K562 (cell line): ENCODE results near the gene RPL28. TPM values are rescaled to one million over a fixed set of nuclear protein-coding genes. Genes with fewer than 3 reads are reported as not detected.
A peak's percentile ranks its signal among the peaks of the same experiment; 100 is the strongest.

ENCODE experiments used
- ATAC-seq: fragments of 200-7000 bp; cut with Tn5 transposase; 3 replicates; pipeline ENCODE4 v1.9.1; 2020; ENCODE audit warnings: moderate library complexity
- BruUV-seq: library from RNA; stranded (reverse); fragments of 400-500 nt; replicated peaks from 2 replicates; lab custom pipeline; 2021; lab: Mats Ljungman, UMichigan
- CTCF ChIA-PET: fragments of 300-600 bp; formaldehyde crosslinking; extraction: SDS; loops from one replicate; lab custom pipeline; 2021; ENCODE audit warnings: low intra/inter-chr PET ratio; lab: Yijun Ruan, JAX
- POLR2A ChIA-PET: fragments of 300-600, 350-650 bp; sonication (Branson Sonifier 250); formaldehyde crosslinking; extraction: SDS; loops from one replicate; lab custom pipeline; 2021; ENCODE audit warnings: antibody characterized with exemption, inconsistent platforms; lab: Yijun Ruan, JAX
- DNase-seq, 4 experiments: peaks; one replicate each; pipeline versions ENCODE4 v3.0.0 to v3.0.0-alpha.2; 2011 to 2018; ENCODE audit warnings: low spot score in 3 of 4, mixed read lengths in 3 of 4; ENCODE audit errors: extremely low read depth in 1 of 4
- FAIRE-seq: peaks from 2 replicates; lab custom pipeline; 2011; peaks lifted over from hg19 to GRCh38; lab: Jason Lieb, UNC
- H2AFZ ChIP-seq: 2 replicates; pipeline ENCODE4 v1.6.0; 2011; ENCODE audit warnings: low read depth, low read length, control low read depth, inconsistent platforms
- H3K27ac ChIP-seq: fragments of 200-600 bp; 3 replicates; pipeline ENCODE4 v1.8.0; 2011; ENCODE audit warnings: low read depth, mild to moderate bottlenecking, control low read depth, inconsistent platforms, low read length, moderate library complexity, mixed read lengths; ENCODE audit errors: extremely low read depth
- H3K27me3 ChIP-seq, 2 experiments: fragments of 300-600 bp in 1 of 2; 2 replicates in 1 of 2; 3 replicates in 1 of 2; pipeline versions ENCODE4 v1.6.0 to v1.8.0; 2011; ENCODE audit warnings: inconsistent platforms in 2 of 2, low read length in 2 of 2, mild to moderate bottlenecking in 1 of 2, mixed read lengths in 1 of 2, moderate library complexity in 1 of 2; ENCODE audit not compliant: control insufficient read depth in 2 of 2, insufficient read depth in 2 of 2
- H3K36me3 ChIP-seq: fragments of 300-600 bp; 3 replicates; pipeline ENCODE4 v1.8.0; 2011; ENCODE audit warnings: mild to moderate bottlenecking, low read length, inconsistent platforms; ENCODE audit not compliant: control insufficient read depth, insufficient read depth
- H3K4me1 ChIP-seq, 2 experiments: fragments of 200-600 bp in 1 of 2; replicated peaks in 1 of 2; 2 replicates in 1 of 2; 3 replicates in 1 of 2; pipeline versions ENCODE4 v1.5.1 to v1.8.0; 2011; ENCODE audit warnings: inconsistent platforms in 2 of 2, low read length in 2 of 2, mild to moderate bottlenecking in 1 of 2, mixed read lengths in 1 of 2, moderate library complexity in 1 of 2; ENCODE audit not compliant: control insufficient read depth in 2 of 2, insufficient read depth in 2 of 2
- H3K4me2 ChIP-seq: 2 replicates; pipeline ENCODE4 v1.6.1; 2011; ENCODE audit warnings: low read length, control low read depth, inconsistent platforms, mixed read lengths; ENCODE audit not compliant: insufficient read depth
- H3K4me3 ChIP-seq: fragments of 200-600 bp; sonication (generic), shearing (Covaris generic); 2 replicates; pipeline ENCODE4 v1.5.1; 2016; ENCODE audit warnings: control low read depth, inconsistent platforms
- H3K79me2 ChIP-seq: fragments of 200-600 bp; 3 replicates; pipeline ENCODE4 v1.8.0; 2011; ENCODE audit warnings: low read length, inconsistent platforms; ENCODE audit not compliant: control insufficient read depth, insufficient read depth
- H3K9ac ChIP-seq, 2 experiments: 2 replicates each; pipeline versions ENCODE4 v1.6.0 to v1.6.1; 2011; ENCODE audit warnings: low read depth in 2 of 2, low read length in 2 of 2, control low read depth in 1 of 2, inconsistent platforms in 1 of 2, mild to moderate bottlenecking in 1 of 2, mixed read lengths in 1 of 2; ENCODE audit not compliant: insufficient read depth in 1 of 2
- H3K9me1 ChIP-seq: one replicate; pipeline ENCODE4 v1.6.0; 2011; ENCODE audit warnings: inconsistent platforms, mild to moderate bottlenecking, low read length, moderate library complexity; ENCODE audit not compliant: control insufficient read depth, insufficient read depth
- H3K9me3 ChIP-seq: replicated peaks from 2 replicates; pipeline ENCODE4 v1.5.1; 2011; ENCODE audit warnings: low read depth, low read length, inconsistent platforms; ENCODE audit not compliant: control insufficient read depth, insufficient read depth
- H4K20me1 ChIP-seq: replicated peaks from 2 replicates; pipeline ENCODE4 v1.6.1; 2011; ENCODE audit warnings: low read length, inconsistent platforms, mixed read lengths; ENCODE audit not compliant: control insufficient read depth, insufficient read depth
- DMBX1 ChIP-seq: fragments of 250-450 bp; sonication (Bioruptor Pico); IDR thresholded peaks from 2 replicates; pipeline ENCODE4 v1.8.0; 2022; ENCODE audit warnings: inconsistent platforms, mild to moderate bottlenecking, moderate library complexity, borderline replicate concordance
- ELF1 ChIP-seq: fragments of 200-800 bp; sonication (Bioruptor generic); IDR thresholded peaks from 2 replicates; pipeline ENCODE4 v1.6.1; 2016; ENCODE audit warnings: missing genetic modification characterization, missing compliant biosample characterization
- FOS ChIP-seq: IDR thresholded peaks from 3 replicates; pipeline ENCODE4 v1.6.1; 2011; ENCODE audit not compliant: insufficient read length; ENCODE audit errors: extremely low read depth
- FOSL1 ChIP-seq: fragments of 200-800 bp; sonication (Bioruptor generic); conservative IDR thresholded peaks from 2 replicates; pipeline ENCODE4 v1.6.1; 2016; ENCODE audit warnings: missing genetic modification characterization, missing compliant biosample characterization
- GMEB1 ChIP-seq: fragments of 250-450 bp; sonication (Bioruptor Pico); IDR thresholded peaks from 2 replicates; pipeline ENCODE4 v1.4.0; 2020; ENCODE audit warnings: mild to moderate bottlenecking
- HDAC2 ChIP-seq: fragments of 450-650 bp; IDR thresholded peaks from 2 replicates; pipeline ENCODE4 v1.6.1; 2016; ENCODE audit warnings: mild to moderate bottlenecking
- KAT2B ChIP-seq: IDR thresholded peaks from one replicate; pipeline ENCODE4 v1.6.1; 2012; ENCODE audit warnings: low read depth, mild to moderate bottlenecking, control low read depth, inconsistent platforms, low read length, moderate library complexity
- MIER1 ChIP-seq: fragments of 450-650 bp; IDR thresholded peaks from 2 replicates; pipeline ENCODE4 v1.6.1; 2016; ENCODE audit warnings: antibody characterized with exemption, mild to moderate bottlenecking, low read depth
- PHTF2 ChIP-seq: fragments of 250-450 bp; sonication (Bioruptor Pico); IDR thresholded peaks from 2 replicates; pipeline ENCODE4 v1.5.0; 2021; ENCODE audit warnings: mild to moderate bottlenecking
- RBM25 ChIP-seq: fragments of 200-400 bp; formaldehyde crosslinking; IDR thresholded peaks from 2 replicates; pipeline ENCODE4 v1.6.1; 2018; ENCODE audit warnings: low read length, low read depth, moderate library complexity; ENCODE audit not compliant: severe bottlenecking
- SAP30 ChIP-seq: fragments of 200-600 bp; sonication (generic); IDR thresholded peaks from 2 replicates; pipeline ENCODE4 v1.6.1; 2012; ENCODE audit warnings: borderline replicate concordance, low read depth, mild to moderate bottlenecking, moderate library complexity, low read length, control low read depth, inconsistent platforms; ENCODE audit not compliant: insufficient read depth, poor library complexity, severe bottlenecking
- TCF7 ChIP-seq: sonication (generic); IDR thresholded peaks from 2 replicates; pipeline ENCODE4 v1.6.1; 2016; ENCODE audit warnings: antibody characterized with exemption, borderline replicate concordance
- YY1 ChIP-seq, 3 experiments: IDR thresholded peaks; 2 replicates each; pipeline ENCODE4 v1.6.1; 2011; ENCODE audit warnings: low read length in 2 of 3, mild to moderate bottlenecking in 2 of 3, moderate library complexity in 2 of 3, borderline replicate concordance in 1 of 3, control low read depth in 1 of 3, low read depth in 1 of 3; ENCODE audit not compliant: insufficient read depth in 3 of 3, insufficient replicate concordance in 2 of 3, control insufficient read depth in 1 of 3, insufficient read length in 1 of 3; ENCODE audit errors: extremely low read depth in 1 of 3
- ZKSCAN8 ChIP-seq: fragments of 200-800 bp; sonication (Bioruptor generic); IDR thresholded peaks from 2 replicates; pipeline ENCODE4 v1.6.1; 2016; ENCODE audit warnings: missing genetic modification characterization, missing compliant biosample characterization
- ZNF778 ChIP-seq: fragments of 450-650 bp; formaldehyde crosslinking; IDR thresholded peaks from 2 replicates; pipeline ENCODE4 v1.4.0; 2020; ENCODE audit warnings: mild to moderate bottlenecking, moderate library complexity
- ZSCAN29 ChIP-seq: fragments of 450-650 bp; IDR thresholded peaks from 2 replicates; pipeline ENCODE4 v1.6.1; 2017
- WGBS: fragments of 100-300 bp; shearing (Covaris generic); methylation state at CpG from one replicate; pipeline ENCODE4 v1.1.6; 2016; ENCODE audit warnings: low coverage, mixed read lengths; ENCODE audit not compliant: insufficient coverage; ENCODE audit errors: missing lambda C conversion rate; 5-methylcytosine and 5-hydroxymethylcytosine counted together
- in situ Hi-C: fragments of 300-500 bp; cut with MboI; formaldehyde crosslinking; loops from 4 replicates; pipeline ENCODE4 v1.15.0; 2018; ENCODE audit warnings: inconsistent platforms, mixed read lengths
- intact Hi-C: fragments of 100-400 bp; cut with micrococcal nuclease; formaldehyde crosslinking; loops from 2 replicates; pipeline ENCODE4 v1.14.2; 2022
- polyA plus RNA-seq, 8 experiments: library from polyadenylated mRNA; depleted of rRNA in 4 of 8; stranded (reverse) in 5 of 8; unstranded in 3 of 8; fragments of >200 nt; fragmentation: Nextera tagmentation in 2 of 8; fragmentation: Illumina TruSeq in 1 of 8; extraction: Ambion mirVana in 2 of 8; extraction: Trizol in 1 of 8; gene quantifications; 2 replicates each; pipeline versions ENCODE4 v1.2.1 to v1.2.3, GENCODE V29; 2011 to 2014; ENCODE audit warnings: inconsistent platforms in 1 of 8, missing spikeins in 1 of 8
- total RNA-seq, 7 experiments: library from RNA; depleted of rRNA in 6 of 7; stranded (reverse); fragments of >200 nt in 6 of 7; fragmentation: Illumina TruSeq in 2 of 7; extraction: Trizol in 2 of 7; gene quantifications; 2 replicates each; pipeline versions ENCODE4 v1.2.1 to v1.2.3, GENCODE V29; 2011 to 2021; ENCODE audit warnings: low replicate concordance in 1 of 7
- TF ChIP-seq, protein P1 (sequence below): sonication (generic); formaldehyde crosslinking; IDR thresholded peaks from 2 replicates; pipeline ENCODE4 v1.8.0; 2022; ENCODE audit warnings: mild to moderate bottlenecking, missing genetic modification reagents
- TF ChIP-seq, protein P2 (sequence below), 3 experiments: fragments of 200-800 bp in 1 of 3; sonication (Bioruptor generic) in 1 of 3; sonication (generic) in 1 of 3; formaldehyde crosslinking in 1 of 3; IDR thresholded peaks; 2 replicates each; pipeline versions ENCODE4 v1.6.1 to v1.8.0; 2016 to 2022; ENCODE audit warnings: mild to moderate bottlenecking in 2 of 3, missing compliant biosample characterization in 2 of 3, missing genetic modification characterization in 2 of 3, missing genetic modification reagents in 1 of 3

Gene RPL28
- total and polyA plus RNA-seq, 9 of the 15 experiments (the other 6 are each of a cell fraction or from before 2014, with no cell fraction given) = 124 to 3,106 (median 622) TPM

DNA sequence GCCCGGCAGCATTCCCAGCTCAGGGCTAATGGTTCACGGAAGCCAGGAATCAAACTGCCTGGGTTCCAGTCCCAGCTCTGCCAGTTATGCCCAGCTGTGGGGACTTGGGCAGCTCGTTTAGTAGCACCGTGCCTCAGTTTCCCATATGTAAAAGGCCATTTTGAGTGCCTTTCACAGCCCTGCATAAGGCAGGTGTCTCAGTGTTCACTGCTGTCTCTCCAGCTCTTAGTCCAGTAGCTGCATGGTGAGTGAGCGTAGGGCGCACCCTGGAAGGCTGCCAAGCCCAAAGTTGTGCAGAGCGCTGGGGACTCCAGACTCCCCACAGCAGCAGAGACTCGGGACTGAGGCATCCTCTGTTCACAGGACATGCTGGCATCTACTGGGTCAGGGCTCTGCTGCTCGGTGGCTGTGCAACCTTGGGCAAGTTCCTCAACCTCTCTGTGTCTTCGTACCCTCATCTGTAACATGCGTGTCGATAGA, 5.5 kb downstream of the RPL28 start:
- ChIA-PET POLR2A (interaction anchor here (0.6 to 12.9 kb wide), 5 partner anchors 8 to 906 kb away, joined by 3 to 195 read pairs (median 6); partner anchors contain the start of gene UBE2S), CTCF (no interaction called here)
- ATAC-seq (no peak), DNase-seq (peak in 1 of 4 experiments; percentile 21), FAIRE-seq (peak; percentile 26)
- peaks cover 52% of the 10 kb centered on the region for H4K20me1 ChIP-seq
- intact Hi-C loops (no loop called here), in situ Hi-C loops (no loop called here)
- H2AFZ ChIP-seq = no peak overlapping the region
- no TSS peak for BruUV-seq
- peaks cover 52% of the 10 kb centered on the region for H3K36me3 ChIP-seq
- H3K79me2 ChIP-seq = peaks cover 38% of the 10 kb centered on the region
- no peak overlapping the region for H3K9ac ChIP-seq
- no peak overlapping the region for H3K4me3 ChIP-seq
- no peak overlapping the region for H3K4me2 ChIP-seq
- peaks cover 19% of the 10 kb centered on the region for H3K9me1 ChIP-seq
- WGBS = 72% methylated on average over 12 of the region's 12 CpGs
- no peak overlapping the region for H3K27ac ChIP-seq
- peaks cover 44 to 60% of the 10 kb centered on the region in 2 experiments for H3K4me1 ChIP-seq
- no peaks in the 10 kb centered on the region for H3K27me3 ChIP-seq
- H3K9me3 ChIP-seq = no peaks in the 10 kb centered on the region
- TF ChIP-seq KAT2B (no peak), DMBX1 (CRISPR knock-in tag) (no peak), GMEB1 (no peak), HDAC2 (peak; percentile 40; the same call in 1 of the 2 replicates), SAP30 (no peak), MIER1 (no peak), FOSL1 (tag) (no peak), ZSCAN29 (0 out of 2 replicates have a peak, but pooled peaks have one; percentile 17), PHTF2 (no peak), ZNF778 (CRISPR knock-in tag) (no peak), RBM25 (peak; percentile 80), YY1 (IDR thresholded peaks at IDR 0.05; ENCODE audit: borderline replicate concordance in 1 of 3, control insufficient read depth in 1 of 3, extremely low read depth in 1 of 3, insufficient read depth in 3 of 3, insufficient read length in 1 of 3, insufficient replicate concordance in 2 of 3, low read depth in 1 of 3, low read length in 2 of 3) (no peak), ELF1 (tag) (no peak), ZKSCAN8 (CRISPR knock-in tag) (no peak), FOS (no peak), TCF7 (no peak)
- TF ChIP-seq, protein P1, sequence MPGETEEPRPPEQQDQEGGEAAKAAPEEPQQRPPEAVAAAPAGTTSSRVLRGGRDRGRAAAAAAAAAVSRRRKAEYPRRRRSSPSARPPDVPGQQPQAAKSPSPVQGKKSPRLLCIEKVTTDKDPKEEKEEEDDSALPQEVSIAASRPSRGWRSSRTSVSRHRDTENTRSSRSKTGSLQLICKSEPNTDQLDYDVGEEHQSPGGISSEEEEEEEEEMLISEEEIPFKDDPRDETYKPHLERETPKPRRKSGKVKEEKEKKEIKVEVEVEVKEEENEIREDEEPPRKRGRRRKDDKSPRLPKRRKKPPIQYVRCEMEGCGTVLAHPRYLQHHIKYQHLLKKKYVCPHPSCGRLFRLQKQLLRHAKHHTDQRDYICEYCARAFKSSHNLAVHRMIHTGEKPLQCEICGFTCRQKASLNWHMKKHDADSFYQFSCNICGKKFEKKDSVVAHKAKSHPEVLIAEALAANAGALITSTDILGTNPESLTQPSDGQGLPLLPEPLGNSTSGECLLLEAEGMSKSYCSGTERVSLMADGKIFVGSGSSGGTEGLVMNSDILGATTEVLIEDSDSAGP (CRISPR knock-in tag) = no peak
- TF ChIP-seq, protein P2, sequence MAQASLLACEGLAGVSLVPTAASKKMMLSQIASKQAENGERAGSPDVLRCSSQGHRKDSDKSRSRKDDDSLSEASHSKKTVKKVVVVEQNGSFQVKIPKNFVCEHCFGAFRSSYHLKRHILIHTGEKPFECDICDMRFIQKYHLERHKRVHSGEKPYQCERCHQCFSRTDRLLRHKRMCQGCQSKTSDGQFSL (CRISPR knock-in tag; IDR thresholded peaks at IDR 0.05) = no peak
- TF ChIP-seq, protein P2 (tag; IDR thresholded peaks at IDR 0.05) = no peak
